GM18951 (cell line): ENCODE results near the gene MAN2A2.

Source experiments
- POLR2A ChIP-seq: IDR thresholded peaks from 4 replicates; pipeline ENCODE4 v1.6.1; 2011; ENCODE audit warnings: mild to moderate bottlenecking; ENCODE audit not compliant: insufficient read length, insufficient read depth; ENCODE audit errors: extremely low read depth
- in situ Hi-C: fragments of 300-500 bp; cut with MboI; formaldehyde crosslinking; loops from one replicate; pipeline ENCODE4 v1.12.0; 2022; ENCODE audit warnings: low sequenced_read_pairs, mixed read lengths, inconsistent platforms; ENCODE audit not compliant: unreplicated experiment

The MAN2A2 gene

GRCh38 chr15:90883976-90884718 lies 19.0 kb upstream of the MAN2A2 start, which contains the start of gene FES:
TSS of gene FES (plus strand) at chr15:90884504. CDS start at chr15:90885046, 542 bp downstream.
- in situ Hi-C loops: loop anchor here (10.0 kb wide), 2 partner anchors 239 to 559 kb away; no protein-coding TSS in a partner anchor
- TF ChIP-seq POLR2A: peak; percentile 44

GRCh38 chr15:90884719-90885431 lies 18.2 kb upstream of the MAN2A2 start:
- in situ Hi-C loops: loop anchor here (10.0 kb wide), 2 partner anchors 240 to 560 kb away; no protein-coding TSS in a partner anchor
- no peak for TF ChIP-seq POLR2A

DNA sequence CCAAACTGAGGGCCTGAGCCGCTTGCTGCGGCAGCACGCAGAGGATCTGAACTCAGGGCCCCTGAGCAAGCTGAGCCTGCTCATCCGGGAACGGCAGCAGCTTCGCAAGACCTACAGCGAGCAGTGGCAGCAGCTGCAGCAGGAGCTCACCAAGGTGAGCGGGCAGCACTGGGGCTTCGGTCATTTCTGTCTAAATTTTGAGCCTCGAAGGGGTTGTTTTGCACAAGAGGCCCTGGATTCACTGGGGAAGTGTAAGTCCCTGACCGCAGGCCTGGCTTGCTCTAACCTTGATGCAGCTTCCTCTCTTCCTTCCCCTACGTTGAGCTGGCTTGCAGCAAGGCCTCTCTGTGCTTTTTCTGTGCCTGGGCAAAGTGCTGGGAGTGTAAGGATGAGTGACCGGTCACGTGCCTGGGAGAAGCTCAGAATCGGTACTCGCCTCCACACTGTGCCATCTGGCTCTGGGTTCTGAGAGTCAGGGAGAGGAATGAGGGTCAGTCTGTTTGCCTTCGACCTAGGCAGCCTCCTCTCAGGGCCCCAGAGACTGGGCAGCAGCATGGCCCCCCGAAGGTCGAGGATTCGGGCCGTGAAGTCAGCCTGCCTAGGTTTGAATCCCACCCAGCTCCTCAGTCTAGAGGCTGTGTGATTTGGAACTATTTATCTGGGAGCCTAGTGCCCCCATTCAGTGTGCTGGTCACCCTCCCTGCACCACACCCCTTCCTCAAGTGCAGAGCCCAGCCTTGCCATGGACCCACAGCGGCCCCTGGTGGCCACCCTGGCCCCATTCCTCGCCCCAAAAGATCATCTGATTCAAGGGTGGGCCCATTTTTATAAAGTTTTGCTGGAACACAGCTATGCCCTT lies 17.4 kb upstream of the MAN2A2 start:
- TF ChIP-seq POLR2A: no peak
- in situ Hi-C loops: loop anchor here (10.0 kb wide), 2 partner anchors 241 to 561 kb away; no protein-coding TSS in a partner anchor

- in situ Hi-C loops: loop anchor here (10.0 kb wide), 2 partner anchors 241 to 561 kb away; no protein-coding TSS in a partner anchor
- no peak for TF ChIP-seq POLR2A
These were observed 16.8 kb upstream of the MAN2A2 start for GRCh38 chr15:90886291-90886614.

DNA sequence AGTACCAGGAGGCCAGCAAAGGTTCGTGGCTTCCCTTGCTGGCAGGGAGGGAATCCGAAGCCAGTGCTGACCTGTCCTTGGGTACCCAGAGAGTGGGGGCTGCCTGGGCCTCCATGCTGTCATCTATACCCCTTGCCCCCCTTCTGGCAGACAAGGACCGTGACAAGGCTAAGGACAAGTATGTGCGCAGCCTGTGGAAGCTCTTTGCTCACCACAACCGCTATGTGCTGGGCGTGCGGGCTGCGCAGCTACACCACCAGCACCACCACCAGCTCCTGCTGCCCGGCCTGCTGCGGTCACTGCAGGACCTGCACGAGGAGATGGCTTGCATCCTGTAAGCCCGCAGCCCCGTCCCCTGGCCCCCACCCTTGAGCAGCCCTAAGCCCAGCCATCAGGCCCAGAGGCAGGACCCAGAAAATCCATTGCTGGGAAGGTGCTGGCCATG lies 16.0 kb upstream of the MAN2A2 start:
- in situ Hi-C loops: loop anchor here (10.0 kb wide), 2 partner anchors 242 to 562 kb away; no protein-coding TSS in a partner anchor
- no peak for TF ChIP-seq POLR2A

- in situ Hi-C loops: loop anchor here (10.0 kb wide), 2 partner anchors 245 to 565 kb away; no protein-coding TSS in a partner anchor
- TF ChIP-seq POLR2A: no peak
These were observed 13.8 kb upstream of the MAN2A2 start for GRCh38 chr15:90889313-90889730.

DNA sequence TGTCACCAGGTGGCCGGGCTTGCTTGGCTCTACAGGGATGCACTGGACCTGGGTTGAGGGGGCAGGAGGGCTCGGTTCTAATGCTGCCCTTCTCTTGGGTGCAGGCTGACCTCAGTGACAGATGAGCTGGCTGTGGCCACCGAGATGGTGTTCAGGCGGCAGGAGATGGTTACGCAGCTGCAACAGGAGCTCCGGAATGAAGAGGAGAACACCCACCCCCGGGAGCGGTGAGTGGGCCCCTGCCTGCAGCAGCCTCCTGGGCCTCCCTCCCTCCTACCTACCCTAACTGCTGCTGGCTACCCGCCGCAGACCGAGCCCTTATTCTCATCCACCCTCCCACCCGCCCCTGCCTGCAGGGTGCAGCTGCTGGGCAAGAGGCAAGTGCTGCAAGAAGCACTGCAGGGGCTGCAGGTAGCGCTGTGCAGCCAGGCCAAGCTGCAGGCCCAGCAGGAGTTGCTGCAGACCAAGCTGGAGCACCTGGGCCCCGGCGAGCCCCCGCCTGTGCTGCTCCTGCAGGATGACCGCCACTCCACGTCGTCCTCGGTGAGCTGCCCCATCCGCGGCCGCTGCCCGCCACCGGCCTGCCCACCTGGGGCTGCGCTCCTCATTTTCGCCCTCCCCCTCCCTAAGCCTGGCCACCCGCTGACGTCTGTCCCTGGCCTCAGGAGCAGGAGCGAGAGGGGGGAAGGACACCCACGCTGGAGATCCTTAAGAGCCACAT lies 13.2 kb upstream of the MAN2A2 start:
- no peak for TF ChIP-seq POLR2A
- in situ Hi-C loops: loop anchor here (10.0 kb wide), 2 partner anchors 245 to 565 kb away; no protein-coding TSS in a partner anchor

GRCh38 chr15:90890839-90891238 lies 12.3 kb upstream of the MAN2A2 start:
- no peak for TF ChIP-seq POLR2A
- in situ Hi-C loops: no loop called here

DNA sequence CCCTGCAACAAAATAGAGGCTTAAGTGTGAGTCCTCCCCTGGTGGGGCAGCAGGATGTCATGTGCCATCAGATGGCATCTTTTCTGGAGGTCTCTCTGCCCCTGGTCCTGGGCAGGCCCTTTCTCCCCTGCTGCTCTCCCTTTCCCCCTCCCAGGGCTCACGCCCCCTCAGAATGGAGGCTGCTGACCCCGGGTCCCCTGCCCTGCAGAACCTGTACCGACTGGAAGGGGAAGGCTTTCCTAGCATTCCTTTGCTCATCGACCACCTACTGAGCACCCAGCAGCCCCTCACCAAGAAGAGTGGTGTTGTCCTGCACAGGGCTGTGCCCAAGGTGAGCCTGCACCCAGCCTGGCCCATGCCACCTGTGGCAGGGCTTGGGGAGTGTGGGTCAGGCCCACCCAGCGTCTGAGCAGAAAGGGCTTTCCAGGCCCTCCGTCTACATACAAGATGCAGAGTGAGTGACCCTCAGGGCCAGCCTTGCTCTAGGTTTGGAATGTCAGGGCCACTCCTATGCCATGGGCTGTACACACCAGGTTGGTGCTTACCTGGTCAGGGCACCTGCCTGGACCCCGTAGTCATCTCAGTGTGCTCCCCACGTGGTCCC lies 11.7 kb upstream of the MAN2A2 start:
- no peak for TF ChIP-seq POLR2A
- in situ Hi-C loops: no loop called here

DNA sequence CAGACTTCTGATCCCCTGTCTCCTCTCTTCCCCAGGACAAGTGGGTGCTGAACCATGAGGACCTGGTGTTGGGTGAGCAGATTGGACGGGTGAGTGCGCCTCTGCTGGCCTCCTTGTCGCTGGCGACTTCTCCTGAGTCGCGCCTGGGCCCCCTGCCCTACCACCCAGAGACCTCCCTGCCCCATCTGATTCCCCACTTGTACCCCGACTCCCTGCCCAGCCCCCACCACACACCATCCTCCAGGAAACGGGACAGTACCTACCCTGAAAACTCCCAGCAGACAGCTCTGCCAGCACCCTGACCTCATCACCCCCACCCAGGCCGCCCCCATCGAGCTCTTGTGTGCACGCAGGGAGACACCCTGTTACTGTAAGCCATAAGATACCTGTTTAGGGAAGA lies 11.1 kb upstream of the MAN2A2 start:
- in situ Hi-C loops: no loop called here
- TF ChIP-seq POLR2A: no peak

GRCh38 chr15:90892498-90893174 lies 10.5 kb upstream of the MAN2A2 start:
- in situ Hi-C loops: no loop called here
- TF ChIP-seq POLR2A: no peak
